Stimulated activated CD8-positive, alpha-beta memory T cell treated with anti-CD3 and anti-CD28 coated beads, Interleukin-7, amount 100 ng/mL, for 4 hours (primary cell): ENCODE data around the gene GABARAP.

ENCODE experiments used
- DNase-seq, 2 donors: peaks; one replicate each; pipeline ENCODE4 v3.0.0-alpha.2; 2020; ENCODE audit warnings: low read depth in 2 of 2

The GABARAP gene

DNA sequence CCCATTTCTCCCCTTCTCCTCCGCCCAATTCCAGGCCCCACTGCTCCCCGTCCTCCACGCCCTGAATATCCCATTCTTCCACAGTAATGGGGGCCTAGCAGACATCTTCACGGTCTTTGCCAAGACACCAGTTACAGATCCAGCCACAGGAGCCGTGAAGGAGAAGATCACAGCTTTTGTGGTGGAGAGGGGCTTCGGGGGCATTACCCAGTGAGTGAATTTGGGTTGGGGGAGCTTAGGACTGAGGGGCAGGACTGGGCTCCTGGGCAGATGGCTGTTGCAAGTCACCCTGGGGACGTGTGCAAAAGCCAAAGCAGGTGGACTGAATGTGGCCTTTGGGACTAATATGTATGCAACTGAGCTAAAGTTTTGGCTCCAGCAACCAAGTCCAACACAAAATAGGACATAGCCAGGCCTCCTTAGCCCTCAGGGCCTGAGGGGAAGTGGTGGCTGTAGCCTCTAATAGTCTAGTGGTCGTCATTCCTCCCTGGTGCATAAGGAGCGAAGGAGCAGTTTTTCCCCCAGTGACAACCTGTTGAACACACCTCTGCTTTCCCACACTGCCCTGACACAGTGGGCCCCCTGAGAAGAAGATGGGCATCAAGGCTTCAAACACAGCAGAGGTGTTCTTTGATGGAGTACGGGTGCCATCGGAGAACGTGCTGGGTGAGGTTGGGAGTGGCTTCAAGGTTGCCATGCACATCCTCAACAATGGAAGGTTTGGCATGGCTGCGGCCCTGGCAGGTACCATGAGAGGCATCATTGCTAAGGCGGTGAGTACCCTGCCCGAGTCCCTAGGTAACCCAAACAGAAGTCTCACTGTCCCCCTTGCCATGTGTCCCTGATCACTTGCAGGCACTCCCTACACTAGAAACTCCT lies 19.9 kb downstream of the GABARAP start:
- DNase-seq: no peak

DNA sequence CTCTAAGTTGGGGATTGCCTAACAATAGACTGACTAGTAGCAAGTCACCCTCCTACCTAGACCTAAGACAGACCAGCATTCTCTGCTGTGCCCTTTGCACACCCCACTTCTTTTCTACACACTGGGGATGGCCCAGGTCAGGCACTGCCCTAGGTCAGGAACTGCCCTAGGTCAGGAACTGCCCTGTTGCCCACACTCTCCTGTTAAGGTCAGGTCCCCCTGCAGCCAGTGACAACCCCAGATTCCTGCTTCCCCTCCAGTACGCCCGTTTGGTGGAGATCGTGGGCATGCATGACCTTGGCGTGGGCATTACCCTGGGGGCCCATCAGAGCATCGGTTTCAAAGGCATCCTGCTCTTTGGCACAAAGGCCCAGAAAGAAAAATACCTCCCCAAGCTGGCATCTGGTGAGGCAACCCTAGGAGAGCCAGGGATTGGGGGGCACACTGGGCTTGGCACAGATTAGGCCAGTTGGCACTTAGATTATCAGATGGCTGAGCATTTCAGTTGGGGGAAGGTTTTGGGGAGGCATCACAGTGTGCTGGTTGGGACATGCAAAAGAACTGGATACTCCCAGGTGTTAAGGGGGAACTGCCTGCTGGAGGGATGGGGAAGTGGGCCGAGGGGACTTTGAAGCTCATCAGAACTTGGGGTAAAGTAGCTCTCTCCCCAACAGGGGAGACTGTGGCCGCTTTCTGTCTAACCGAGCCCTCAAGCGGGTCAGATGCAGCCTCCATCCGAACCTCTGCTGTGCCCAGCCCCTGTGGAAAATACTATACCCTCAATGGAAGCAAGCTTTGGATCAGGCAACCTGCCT lies 20.8 kb downstream of the GABARAP start:
- DNase-seq: no peak

DNA sequence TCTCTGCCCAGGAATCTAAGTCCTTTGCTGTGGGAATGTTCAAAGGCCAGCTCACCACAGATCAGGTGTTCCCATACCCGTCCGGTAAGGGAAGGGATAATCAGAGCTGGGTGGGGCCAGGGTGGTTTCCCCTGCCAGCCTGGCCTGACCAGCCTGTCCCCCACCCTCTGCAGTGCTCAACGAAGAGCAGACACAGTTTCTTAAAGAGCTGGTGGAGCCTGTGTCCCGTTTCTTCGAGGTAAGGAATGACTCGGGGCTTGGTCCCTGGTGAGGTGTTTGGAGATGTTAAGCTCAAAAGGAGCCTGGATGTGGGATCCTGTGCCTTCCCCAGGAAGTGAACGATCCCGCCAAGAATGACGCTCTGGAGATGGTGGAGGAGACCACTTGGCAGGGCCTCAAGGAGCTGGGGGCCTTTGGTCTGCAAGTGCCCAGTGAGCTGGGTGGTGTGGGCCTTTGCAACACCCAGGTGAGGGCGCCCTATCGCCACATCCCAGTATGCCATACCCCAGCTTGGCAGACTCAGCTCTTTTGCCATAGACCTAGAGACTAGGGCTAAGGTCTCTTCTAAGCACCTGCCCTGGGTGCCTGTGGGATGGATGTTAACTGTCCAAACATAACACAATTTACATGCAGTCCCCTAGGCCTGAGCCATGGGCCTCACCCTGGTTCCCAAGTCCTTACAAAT lies 21.5 kb downstream of the GABARAP start:
- peak in 1 of 2 donors; percentile 45 for DNase-seq

DNA sequence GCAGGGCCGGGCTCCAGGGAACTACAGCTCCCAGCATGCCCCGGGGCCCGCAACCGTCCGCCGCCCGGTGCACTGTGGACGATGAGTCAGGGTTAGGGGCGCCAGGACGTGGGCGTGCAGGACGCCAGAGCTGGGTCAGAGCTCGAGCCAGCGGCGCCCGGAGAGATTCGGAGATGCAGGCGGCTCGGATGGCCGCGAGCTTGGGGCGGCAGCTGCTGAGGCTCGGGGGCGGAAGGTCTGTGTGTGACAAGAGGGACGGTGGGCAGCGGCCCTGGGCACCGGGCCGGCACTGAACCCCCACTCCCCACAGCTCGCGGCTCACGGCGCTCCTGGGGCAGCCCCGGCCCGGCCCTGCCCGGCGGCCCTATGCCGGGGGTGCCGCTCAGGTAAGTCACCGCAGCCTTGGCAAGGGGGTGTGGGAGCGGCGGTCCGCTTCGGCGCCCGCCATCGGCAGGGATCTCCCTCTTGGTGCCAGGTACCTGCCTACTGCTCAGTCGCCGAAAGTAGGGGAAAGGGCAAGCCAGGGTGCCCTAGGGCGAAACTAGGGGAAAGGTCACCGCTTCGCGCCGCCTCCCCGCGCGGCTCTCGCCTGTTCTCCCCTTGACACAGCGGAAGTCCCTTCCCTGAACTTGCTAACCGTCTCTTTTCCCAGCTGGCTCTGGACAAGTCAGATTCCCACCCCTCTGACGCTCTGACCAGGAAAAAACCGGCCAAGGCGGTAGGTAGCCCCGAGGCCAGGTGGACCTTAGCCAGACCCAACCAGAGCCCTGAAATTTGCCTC lies 22.2 kb downstream of the GABARAP start, which contains the start of the genes ACADVL and DLG4:
Gene ACADVL, plus strand, starts transcription at position 127 of the 781 bp plus-strand sequence. Its CDS starts 47 bp downstream, at position 174.
Gene DLG4, minus strand, starts transcription at position 25 of the 781 bp plus-strand sequence.
- DNase-seq: peak; percentile 49 to 78

DNA sequence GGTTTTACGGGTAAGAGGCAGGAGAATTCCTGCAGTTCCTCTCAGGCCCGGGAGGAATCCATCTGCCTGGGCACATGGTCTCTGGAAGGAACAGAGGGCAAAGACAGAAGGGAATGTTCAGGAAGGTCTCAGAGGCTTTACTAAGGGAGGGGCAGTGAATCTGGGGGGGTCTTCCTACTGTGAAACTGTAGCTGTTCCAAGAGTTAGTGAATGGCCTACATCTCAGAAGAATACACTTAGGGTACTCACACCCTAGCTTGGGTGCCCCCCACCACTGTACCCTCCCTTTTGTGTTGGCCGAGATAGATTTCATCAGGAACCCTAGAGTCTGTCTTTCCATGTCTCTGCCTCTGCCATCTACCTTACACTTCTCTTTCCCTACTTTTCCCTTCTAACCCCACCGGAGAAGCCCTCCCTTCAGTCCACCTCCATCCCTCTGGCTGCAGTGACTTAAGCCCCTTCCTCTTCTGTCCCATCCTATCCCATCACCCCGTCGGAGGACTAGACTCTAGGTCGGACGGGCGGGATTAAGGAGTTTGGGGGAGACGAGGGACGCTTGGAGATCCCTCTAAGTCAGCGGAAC lies 22.9 kb downstream of the GABARAP start:
- DNase-seq: no peak

DNA sequence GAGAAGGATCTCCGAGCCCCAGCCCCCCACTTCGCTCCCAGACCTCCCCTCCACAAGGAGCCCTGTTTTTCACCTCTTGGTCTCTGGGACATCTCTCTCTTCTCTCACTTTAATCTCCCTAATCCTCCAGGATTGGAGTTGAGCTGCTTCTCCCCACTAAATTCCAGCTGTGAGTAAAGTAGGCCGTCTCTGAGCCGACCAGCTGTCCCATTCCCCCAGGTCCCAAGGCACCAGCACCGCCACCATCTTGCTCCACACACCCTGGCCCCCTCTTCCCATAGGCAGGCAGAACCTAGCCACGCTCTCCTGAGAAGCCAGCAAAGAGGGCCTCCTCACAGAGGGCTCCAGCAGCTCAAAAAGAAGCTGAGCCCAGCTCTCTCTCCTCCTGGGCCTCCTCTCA lies 23.5 kb downstream of the GABARAP start:
- DNase-seq: no peak

DNA sequence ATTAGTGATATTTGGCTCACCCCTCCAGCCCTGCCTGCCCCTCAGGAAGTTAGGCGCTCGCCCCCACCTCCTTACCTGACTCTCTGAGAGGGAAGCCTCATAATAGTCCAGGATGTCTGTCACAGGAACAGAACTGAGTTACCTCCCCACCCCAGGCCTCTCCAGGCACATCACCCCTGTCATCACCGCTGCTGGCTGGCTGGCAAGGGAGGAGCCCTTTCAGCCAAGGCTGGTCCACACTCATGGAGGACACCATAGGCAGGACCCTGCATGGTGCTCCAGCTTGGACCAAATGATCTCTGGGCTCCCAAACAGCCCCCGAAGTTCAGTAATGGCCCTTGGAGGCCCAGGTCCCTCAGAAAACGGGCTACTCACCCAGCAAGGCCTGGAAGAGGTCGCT lies 24.1 kb downstream of the GABARAP start:
- DNase-seq: no peak

DNA sequence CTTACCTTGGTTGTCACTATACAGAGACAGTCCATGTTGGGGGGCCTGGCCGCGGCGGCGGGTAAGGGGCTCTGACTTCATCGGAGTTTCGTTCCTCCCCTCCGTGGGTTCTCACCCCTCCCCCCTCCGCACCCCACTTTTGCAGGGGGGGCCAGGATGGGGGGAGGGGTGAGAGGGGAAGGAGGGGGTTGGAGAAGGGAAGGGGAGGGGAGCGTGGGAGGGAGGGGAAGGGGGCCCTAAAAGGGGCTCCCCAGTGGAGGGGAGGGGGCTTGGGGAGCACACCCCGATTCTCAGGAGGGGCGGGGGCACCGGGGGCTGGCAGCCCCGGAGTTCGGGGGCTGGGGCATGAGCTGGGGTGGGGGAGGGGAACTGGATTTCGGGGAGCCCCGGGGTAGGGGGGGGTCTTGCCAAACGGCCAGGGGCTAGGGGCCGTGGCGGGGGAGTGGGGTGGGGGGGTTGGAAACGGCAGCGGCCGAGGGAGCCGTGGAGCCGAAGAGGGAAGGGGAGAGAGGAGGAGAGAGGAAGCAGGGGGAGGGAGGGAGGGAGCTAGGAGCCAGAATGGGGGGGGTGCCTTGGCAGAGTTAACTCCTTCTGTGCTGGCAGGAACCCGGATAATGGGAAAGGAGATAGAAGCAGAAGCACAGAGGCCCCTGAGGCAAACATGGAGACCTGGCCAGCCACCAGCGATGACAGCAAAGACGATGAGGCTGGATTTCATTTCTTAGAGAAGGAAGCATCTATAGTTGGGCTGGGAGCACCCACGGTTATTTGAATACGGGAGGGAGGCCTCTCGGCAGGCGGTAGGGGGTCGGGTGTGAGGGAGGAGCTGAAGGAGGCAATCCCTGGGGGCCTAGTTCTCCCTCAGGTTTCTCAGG lies 24.9 kb downstream of the GABARAP start:
- DNase-seq: no peak

DNA sequence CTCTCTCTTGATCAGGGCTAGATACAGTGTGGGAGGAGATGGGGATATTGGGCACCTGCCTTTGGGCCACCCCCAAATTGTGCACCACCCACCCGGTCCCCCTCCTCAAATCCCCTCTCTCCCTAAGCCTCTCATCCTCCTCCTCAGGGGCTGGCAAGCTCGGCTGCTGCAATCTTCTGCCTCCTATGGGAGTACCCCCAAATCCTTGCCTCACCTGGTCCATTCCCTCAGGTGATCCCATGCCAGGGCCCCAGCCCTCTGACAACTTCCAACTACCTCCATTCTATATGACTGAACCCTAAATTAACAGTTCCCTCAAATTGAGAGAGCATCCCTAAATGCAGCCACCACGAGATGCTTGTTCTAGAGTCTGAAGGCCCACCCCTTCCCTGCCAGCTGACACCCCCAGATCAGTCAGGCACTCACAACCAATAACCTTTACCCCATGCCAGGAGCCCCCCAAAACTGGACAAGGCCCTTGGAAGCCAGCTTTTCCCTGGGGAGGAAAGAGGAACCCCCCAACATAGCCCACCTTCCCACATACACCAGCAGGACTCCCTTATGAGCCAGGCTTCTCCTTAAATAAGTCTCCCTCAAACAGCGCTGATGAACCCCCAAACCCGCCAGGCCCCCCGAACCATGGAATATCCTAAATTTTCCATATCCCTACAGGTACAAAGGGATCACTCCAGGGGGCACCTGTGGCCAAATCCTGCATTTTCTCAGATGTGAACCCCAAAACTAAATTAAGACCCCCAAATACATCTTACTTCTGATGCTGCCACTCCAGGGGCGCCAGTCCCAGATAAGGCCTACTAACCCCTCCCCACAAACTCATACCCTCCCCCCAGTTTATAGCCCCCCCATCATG lies 25.8 kb downstream of the GABARAP start:
- DNase-seq: no peak

DNA sequence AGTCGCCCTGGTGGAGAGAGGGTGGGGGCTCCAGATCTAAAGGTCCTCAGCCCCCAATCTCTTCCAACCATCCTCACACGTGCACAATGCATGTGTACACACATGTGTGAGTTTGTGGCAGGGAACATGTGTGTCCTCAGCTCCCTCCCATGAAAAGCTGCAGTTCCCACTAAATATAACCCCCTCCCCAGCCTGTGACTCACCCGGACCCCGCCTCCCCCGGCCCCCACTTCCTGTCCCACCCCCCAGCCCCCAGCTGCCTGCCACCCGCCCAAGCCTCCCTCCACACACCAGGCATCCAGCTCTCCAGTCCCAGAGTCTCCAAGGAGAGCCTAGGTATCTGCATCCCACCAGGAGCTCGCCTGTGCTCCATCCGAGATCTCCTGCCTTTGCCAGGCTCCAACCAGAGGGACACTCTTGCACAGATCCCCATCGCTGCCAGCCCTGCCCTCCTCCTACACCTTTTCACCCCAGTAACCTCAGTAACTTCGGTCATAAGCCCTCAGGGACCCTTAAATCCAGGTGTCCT lies 26.5 kb downstream of the GABARAP start:
- DNase-seq: no peak

DNA sequence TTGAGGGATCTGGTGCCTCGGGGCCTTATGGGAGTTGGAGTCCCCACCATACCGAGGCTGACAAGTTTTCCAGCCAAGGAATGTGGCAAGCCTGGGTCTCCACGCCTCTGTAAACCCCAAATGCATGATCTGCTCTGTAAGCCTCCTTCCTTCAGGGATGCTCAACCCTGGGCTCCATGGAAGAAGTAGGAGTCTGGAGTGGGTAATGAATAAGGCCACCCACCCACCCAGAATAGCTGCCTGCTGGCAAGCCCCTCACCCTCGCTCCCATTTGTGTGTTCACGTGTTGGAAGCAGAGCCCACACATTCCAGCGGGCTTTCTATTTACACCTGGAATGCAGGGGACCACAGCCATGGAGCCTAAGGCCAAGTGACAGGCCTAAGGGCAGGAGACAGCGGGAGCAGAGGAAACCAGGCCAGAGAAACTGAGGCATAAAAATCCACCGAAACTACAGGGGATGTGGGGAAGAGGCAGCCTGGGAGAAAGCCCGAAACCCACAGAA lies 27.1 kb downstream of the GABARAP start:
- DNase-seq: no peak

DNA sequence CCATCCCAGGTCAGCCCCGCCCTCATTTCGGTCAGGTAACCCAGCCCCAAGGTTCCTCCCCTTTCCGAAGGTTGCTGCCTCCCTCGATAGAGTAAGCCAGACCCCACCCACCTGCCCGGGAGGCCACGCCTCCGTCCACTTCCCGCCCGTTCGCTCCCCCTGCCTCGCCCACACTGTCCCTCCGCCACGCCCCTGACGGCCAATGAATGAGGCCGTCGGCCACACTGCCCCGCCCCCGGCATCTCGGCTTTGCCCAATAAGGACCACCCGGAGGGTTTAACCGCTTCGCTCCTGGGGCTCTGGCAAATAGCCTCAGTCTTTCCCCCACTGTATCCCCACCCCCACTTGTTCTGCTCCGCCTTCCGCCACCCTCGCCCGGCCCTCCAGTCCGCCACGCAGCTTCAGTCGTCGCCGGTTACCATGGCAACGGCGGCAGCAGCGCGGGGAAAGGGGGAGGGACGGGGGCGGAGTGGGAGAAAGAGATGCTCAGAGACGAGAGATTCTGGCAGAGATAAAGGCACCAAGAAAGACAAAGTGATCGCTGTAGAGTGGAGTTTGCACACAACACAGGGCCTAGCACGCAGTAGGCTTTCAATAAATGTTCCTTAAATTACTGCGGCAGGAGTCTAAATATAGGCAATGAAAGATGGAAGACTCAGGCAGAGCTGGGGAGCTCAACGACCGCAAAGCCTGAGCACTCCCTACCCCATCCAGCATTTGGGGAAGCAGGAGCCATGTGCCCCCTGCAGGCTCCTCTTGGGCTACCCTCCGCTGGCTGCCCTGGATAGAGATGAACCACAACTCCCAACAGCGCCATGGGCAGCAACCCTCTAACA lies 27.7 kb downstream of the GABARAP start:
- peak; percentile 98 for DNase-seq

DNA sequence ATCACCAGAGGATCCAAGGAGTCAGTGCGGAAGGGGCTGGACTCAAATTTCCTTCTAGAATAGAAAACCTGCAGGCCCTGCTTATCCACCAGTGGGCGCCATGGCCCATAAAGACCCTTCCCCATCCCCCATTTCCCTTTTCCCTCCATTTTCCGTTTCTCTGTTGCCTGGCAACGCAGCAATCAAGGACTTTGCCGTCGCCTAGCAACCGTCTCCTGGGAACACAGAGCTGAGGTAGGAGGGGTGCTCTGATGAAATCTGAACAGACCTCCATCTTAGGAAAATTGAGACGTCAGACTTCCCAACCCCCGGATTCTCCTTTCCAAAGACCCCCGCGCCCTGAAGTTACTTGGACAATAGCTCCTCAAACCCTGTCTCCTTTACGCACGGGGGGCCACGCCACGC lies 28.4 kb downstream of the GABARAP start:
- peak in 1 of 2 donors; percentile 36 for DNase-seq

DNA sequence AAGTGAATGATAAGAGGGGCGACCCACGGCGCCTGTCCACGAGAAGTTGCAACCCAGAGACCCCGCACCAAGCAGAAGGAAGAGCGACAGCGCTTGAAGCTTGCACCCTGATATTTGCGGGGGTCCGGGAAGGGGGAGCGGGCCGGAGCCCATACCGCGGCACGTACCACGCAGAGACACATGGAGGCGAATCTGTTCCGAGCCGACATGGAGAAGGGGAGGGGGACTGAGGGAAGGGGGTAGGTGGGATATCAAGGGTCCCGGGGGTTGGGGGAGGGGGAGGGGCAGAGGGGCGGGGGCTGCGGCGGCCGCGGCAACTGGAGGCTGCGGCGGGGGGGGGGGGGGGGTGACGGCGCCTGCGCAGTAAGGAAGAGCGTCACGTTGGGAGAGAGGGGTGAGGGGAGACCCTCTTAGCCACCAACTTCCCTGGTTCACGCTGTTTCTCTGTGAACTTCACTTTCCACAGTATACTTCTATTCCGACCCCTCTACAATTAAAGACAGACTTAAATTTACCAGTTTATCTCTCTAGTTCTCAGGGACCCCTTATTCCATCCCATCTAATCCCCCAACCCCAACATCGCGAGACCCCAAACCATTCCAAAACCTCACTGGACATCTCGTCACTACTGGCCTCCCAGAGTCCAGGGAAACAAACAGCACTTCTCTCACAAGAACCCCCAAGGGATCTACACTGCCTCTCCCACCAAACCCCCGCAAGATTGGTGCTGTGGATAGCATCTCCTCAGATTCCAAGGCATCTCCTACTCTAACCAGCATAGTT lies 30.6 kb downstream of the GABARAP start:
- no peak for DNase-seq

DNA sequence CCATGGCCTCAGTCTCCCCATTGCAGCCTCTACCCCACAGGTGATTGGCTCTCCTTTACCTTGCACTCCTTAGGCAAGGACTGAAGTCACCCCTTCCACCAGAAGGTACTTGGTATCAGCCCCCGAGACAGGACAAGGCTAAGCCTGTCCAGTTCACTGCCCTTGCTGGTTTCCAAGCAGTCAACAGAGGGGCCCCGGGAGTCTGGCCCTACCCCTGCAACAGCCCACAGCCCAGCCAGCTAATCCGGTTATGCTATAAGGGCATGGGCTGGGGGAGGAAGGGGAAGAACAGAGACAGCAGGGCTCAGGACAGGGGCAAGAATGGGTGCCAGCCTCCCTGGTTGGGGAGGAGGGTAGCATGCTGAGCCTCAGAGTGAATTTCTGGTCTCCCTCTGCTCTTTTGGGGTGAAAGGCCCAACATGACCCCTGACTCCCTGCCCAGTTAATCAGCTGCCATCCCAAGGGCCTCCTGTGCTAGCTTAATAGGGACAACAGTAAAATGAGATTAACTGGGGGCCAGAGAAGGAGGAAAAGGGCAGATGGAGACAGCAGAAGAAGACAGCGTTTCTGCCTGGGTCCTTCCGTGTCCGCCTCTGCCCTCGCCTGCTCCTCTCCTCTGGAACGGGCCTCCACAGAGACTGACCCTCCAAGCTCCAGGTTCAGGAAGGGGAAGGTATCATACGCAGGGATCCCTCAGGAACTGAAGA lies 33.3 kb downstream of the GABARAP start:
- DNase-seq: no peak

DNA sequence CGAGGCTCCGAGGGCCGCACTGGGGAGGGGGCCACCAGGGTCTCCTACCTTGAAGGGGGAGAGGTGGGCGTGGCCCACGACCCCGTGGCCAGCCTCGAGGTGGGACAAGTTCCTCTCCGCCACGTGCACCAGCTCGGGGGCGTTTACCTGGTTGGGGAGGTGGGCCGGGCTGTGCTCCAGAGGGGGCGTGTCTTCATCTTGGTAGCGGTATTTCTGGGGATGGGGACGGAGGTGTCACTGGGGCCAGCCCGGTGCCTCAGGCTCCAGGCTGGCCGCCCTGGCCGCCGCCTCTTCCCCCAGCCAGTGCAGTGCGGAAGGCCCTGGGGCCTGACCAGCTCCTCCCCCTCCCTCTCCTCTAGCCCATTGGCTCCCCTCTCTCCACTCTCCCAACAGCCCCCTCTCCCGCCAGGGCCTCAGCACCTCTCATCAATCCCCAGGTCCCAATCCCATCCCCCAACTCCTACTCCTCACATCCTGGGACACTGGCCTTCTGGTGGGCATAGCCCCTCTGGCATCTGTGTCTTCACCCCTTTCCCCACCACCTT lies 34.1 kb downstream of the GABARAP start:
- no peak for DNase-seq
